Occipital lobe (tissue), 2 donors: Measurements from ENCODE around the gene GFOD2. TPM values are rescaled to one million over a fixed set of nuclear protein-coding genes. Genes with fewer than 3 reads are reported as not detected.

Experiments used
- DNase-seq: peaks from one replicate; lab custom pipeline; 2025; lab: John Stamatoyannopoulos, UW
- total RNA-seq: library from RNA; depleted of rRNA; stranded (reverse); fragments of >200 nt; gene quantifications from one replicate; pipeline ENCODE4 v1.2.3, GENCODE V29; 2014

Gene GFOD2
- total RNA-seq, 1 donor from 2014 or later: 51.5 TPM

DNA sequence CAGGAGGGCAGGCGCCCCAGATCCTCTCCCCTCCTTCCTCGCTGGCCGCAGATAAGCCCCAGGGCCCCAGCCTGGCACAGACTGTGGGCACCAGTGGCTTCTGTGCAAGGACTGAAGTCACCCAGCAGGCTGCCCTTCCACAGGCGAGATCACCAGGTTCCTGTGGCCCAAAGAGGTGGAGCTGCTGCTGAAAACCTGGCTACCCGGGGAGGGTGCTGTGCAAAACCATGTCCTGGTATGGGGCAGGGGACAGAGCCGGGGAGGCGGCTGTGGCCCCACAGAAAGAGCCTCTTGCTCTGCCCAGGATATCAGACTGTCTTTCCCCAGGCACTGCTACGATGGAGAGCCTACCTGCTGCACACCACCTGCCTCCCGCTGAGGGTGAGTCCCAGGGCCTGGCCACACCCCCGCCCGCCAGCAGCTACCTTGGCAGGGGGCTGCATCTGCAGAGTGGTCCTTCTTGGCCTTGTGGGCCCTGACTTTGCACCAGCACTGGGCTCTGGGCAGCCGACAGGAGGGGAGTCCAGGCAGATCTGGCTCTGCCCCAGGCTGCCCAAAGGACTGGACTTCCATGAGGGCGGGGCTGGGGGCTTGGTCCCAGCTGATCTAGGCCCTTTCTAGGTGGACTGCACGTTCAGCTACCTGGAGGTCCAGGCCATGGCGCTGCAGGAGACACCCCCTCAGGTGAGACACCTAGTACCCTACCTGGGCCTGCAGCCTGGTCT, 73.6 kb downstream of the GFOD2 start:
- DNase-seq: no peak

- no peak for DNase-seq
These were observed 75.1 kb downstream of the GFOD2 start for GRCh38 chr16:67644038-67644437.

GRCh38 chr16:67641779-67642708, 77.1 kb downstream of the GFOD2 start:
- no peak for DNase-seq

DNA sequence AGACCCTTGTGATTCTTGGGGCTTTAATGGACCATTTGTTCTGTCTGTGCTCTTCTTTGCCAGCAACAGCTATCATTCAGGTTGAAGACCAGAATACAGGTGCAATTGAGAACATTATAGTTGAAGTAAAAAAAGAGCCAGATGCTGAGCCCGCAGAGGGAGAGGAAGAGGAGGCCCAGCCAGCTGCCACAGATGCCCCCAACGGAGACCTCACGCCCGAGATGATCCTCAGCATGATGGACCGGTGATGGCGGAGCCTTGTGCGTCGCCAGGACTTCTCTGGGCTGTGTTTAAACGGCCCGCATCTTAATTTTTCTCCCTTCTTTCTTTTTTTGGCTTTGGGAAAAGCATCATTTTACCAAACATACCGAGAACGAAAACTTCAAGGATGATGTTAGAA, 81.5 kb downstream of the GFOD2 start:
- DNase-seq: no peak

DNA sequence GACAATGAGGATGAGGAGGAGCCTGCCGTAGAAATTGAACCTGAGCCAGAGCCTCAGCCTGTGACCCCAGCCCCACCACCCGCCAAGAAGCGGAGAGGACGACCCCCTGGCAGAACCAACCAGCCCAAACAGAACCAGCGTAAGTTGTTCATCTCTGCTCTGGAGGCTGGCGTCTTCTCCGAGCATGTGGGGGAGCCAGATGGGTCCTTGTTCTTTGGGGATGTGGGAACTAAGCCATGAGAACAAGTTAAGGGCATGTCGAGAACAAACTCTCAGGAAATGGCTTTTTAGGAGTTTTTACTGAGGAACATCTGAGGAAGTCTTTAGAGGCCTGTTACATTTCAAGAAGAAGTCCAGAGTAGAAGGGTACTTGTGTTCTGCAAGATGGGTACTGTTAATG, 82.4 kb downstream of the GFOD2 start:
- no peak for DNase-seq

- DNase-seq: peak; percentile 44
These were observed 86.5 kb downstream of the GFOD2 start for GRCh38 chr16:67632415-67633172.

GRCh38 chr16:67628216-67628615, 90.9 kb downstream of the GFOD2 start:
- DNase-seq: no peak

Other genes with a start within 250 kb of the GFOD2 start
- 63.0 TPM for gene ATP6V0D1, start 238.2 kb downstream of the GFOD2 start, total RNA-seq
- gene AGRP, start 235.8 kb downstream of the GFOD2 start, total RNA-seq: not detected
- 26.2 TPM for gene RIPOR1, start 190.5 kb downstream of the GFOD2 start, total RNA-seq
- gene CTCF, start 156.8 kb downstream of the GFOD2 start, total RNA-seq: 54.0 TPM
- gene CARMIL2, start 74.2 kb downstream of the GFOD2 start, total RNA-seq: 3.1 TPM
- gene ACD, start 59.1 kb downstream of the GFOD2 start, total RNA-seq: 17.6 TPM
- 8.3 TPM for gene PARD6A, start 58.4 kb downstream of the GFOD2 start, total RNA-seq
- gene ENKD1, start 52.6 kb downstream of the GFOD2 start, total RNA-seq: 6.2 TPM
- 3.1 TPM for gene C16orf86, start 52.5 kb downstream of the GFOD2 start, total RNA-seq
- 4.4 TPM for gene RANBP10, start 87.2 kb upstream of the GFOD2 start, total RNA-seq
- 3.7 TPM for gene TSNAXIP1, start 87.6 kb upstream of the GFOD2 start, total RNA-seq
- 25.3 TPM for gene THAP11, start 123.0 kb upstream of the GFOD2 start, total RNA-seq
- gene NUTF2, start 127.6 kb upstream of the GFOD2 start, total RNA-seq: 73.2 TPM
- gene CENPT, start 128.4 kb upstream of the GFOD2 start, total RNA-seq: 19.7 TPM
- gene EDC4, start 153.7 kb upstream of the GFOD2 start, total RNA-seq: 45.2 TPM
- gene NRN1L, start 165.6 kb upstream of the GFOD2 start, total RNA-seq: not detected
- 5.1 TPM for gene PSKH1, start 173.9 kb upstream of the GFOD2 start, total RNA-seq
- gene CTRL, start 212.5 kb upstream of the GFOD2 start, total RNA-seq: 1.4 TPM
- gene PSMB10, start 217.5 kb upstream of the GFOD2 start, total RNA-seq: 13.3 TPM
- gene LCAT, start 224.8 kb upstream of the GFOD2 start, total RNA-seq: 0.47 TPM
- 8.0 TPM for gene SLC12A4, start 249.3 kb upstream of the GFOD2 start, total RNA-seq